ENCODE results near the gene CCDC112.

CCDC112 gene

GRCh38 chr5:115282131-115282530 lies 14.3 kb downstream of the CCDC112 start:
- TF ChIP-seq CTCF (conservative IDR thresholded peaks at IDR 0.05; ENCODE audit: low read length), result no peak
- DNase-seq (ENCODE audit: low read depth), result no peak
- H3K4me3 ChIP-seq (ENCODE audit: low read length), result no peak overlapping the region

DNA sequence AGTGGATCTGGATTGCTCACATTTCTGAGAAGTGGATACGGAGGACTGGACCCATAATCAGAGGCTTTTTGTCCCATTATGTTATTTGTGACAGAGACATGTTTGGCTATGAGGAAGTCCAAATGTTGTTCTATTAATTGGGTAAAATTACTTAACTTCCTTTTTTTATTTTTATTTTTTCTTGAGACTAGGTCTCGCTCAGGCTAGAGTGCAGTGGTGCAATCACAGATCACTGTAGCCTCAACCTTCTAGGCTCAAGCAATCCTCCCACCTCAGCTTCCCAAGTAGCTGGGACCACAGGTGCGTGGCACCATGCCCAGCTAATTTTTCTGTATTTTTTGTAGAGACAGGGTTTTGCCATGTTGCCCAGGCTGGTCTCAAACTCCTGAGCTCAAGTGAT lies 21.9 kb downstream of the CCDC112 start:
- DNase-seq (ENCODE audit: low read depth), result no peak
- TF ChIP-seq CTCF (conservative IDR thresholded peaks at IDR 0.05; ENCODE audit: low read length), result no peak

DNA sequence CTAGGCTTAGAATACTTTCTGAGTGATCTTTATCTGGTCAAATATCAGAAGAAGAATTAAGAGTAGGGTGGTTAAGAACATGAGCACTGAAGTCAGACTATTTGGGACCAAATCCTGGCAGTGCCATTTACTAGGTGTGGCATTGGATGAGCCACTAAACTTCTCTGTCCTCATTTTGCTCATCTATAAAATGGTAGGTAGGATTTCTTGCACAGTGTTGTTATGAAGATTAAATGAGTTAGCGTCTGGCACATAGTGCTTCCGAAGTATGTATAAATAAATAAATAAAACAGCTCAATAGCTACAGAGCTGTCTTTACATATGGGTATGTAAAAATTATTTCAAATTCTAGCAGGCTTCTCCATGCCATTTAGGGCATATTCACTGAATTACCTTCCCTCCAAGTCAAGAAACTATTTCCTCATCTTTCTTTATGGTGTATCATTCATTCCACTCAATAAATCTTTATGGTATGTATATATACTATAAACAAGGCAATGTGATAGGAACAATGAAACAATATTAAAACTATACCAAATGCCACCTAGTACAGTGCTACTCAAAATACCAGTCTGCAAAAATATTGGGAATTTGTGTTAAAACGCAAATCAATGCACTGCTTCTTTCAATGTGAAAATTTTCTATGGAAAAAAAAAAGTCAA lies 24.0 kb downstream of the CCDC112 start:
- TF ChIP-seq CTCF (conservative IDR thresholded peaks at IDR 0.05; ENCODE audit: low read length), result no peak
- DNase-seq (ENCODE audit: low read depth), result no peak
- H3K4me3 ChIP-seq (ENCODE audit: low read length), result no peak overlapping the region

More for the DNA sequence above, 21.9 kb downstream of the CCDC112 start:
- no peak overlapping the region for H3K4me3 ChIP-seq (ENCODE audit: low read length)

- no peak overlapping the region for H3K4me3 ChIP-seq (ENCODE audit: low read length)
- no peak for DNase-seq (ENCODE audit: low read depth)
- TF ChIP-seq CTCF (conservative IDR thresholded peaks at IDR 0.05; ENCODE audit: low read length), result no peak
Measured at GRCh38 chr5:115271295-115272050, 25.0 kb downstream of the CCDC112 start.

- DNase-seq (ENCODE audit: low read depth), result peak; percentile 18
- TF ChIP-seq CTCF (conservative IDR thresholded peaks at IDR 0.05; ENCODE audit: low read length), result no peak
Measured at GRCh38 chr5:115267617-115268016, 28.8 kb downstream of the CCDC112 start.

DNA sequence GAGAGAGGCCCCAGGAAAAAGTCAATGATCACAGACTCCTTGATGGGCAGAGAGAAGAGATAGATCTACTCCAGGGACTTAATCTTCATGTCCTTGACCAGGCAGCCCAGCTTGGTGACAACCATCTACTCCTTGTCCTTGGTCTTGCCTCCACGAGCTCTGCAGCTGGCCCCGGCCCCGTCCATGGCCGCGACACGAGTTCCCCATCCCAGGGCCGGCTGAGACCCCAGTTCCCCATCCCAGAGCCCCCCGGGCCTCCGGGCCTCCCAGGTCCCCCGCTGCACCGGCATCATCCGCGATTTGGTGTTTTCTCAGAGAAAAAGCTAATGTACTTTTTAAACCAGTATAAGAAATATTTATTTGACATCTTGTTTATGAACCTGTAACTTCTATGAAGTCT lies 31.2 kb downstream of the CCDC112 start:
- no peak overlapping the region for H3K4me3 ChIP-seq (ENCODE audit: low read length)
- TF ChIP-seq CTCF (conservative IDR thresholded peaks at IDR 0.05; ENCODE audit: low read length), result no peak
- DNase-seq (ENCODE audit: low read depth), result no peak

More at GRCh38 chr5:115267617-115268016, 28.8 kb downstream of the CCDC112 start:
- no peak overlapping the region for H3K4me3 ChIP-seq (ENCODE audit: low read length)

GRCh38 chr5:115264786-115265185 lies 31.7 kb downstream of the CCDC112 start:
- no peak for DNase-seq (ENCODE audit: low read depth)
- H3K4me3 ChIP-seq (ENCODE audit: low read length), result no peak overlapping the region
- no peak for TF ChIP-seq CTCF (conservative IDR thresholded peaks at IDR 0.05; ENCODE audit: low read length)
